Measurements from ENCODE around the gene CERS3.

CERS3 gene

DNA sequence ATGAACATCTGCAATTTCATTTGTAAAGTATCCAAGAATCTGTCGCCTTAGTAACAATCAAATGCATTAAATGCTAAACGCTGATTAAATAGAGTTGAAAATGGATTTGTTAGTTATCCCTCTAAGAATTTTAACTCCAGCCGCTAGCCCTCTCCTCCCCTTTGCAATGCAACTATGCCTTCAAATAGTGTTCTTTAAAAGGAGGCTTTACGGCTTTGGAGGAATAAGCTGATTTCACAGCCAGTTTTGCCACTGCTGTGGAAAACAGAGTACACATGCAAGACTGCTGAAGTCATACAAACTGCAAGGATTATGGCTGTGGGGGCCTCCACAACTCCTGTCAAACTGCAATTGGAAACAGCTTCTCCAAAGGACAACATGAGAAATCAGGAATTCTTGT, 89.2 kb downstream of the CERS3 start:
- Histone ChIP-seq H3K4me3 (no peak overlapping the region), H3K9me3 (ENCODE audit: low read depth, low read length) (no peaks in the 10 kb centered on the region), H3K9ac (ENCODE audit: insufficient read length) (no peak overlapping the region), H3K27ac (no peak overlapping the region), H3K36me3 (ENCODE audit: insufficient read depth, low read length) (no peaks in the 10 kb centered on the region)
- TF ChIP-seq FOXP2 (optimal IDR thresholded peaks at IDR 0.05; ENCODE audit: control extremely low read depth, extremely low read length, insufficient read depth) (no peak), POLR2AphosphoS5 (IDR thresholded peaks at IDR 0.05; ENCODE audit: borderline replicate concordance, low read depth, low read length) (no peak), EZH2 (IDR thresholded peaks at IDR 0.05) (no peak)
- DNase-seq (ENCODE audit: low read depth, low spot score), result no peak

DNA sequence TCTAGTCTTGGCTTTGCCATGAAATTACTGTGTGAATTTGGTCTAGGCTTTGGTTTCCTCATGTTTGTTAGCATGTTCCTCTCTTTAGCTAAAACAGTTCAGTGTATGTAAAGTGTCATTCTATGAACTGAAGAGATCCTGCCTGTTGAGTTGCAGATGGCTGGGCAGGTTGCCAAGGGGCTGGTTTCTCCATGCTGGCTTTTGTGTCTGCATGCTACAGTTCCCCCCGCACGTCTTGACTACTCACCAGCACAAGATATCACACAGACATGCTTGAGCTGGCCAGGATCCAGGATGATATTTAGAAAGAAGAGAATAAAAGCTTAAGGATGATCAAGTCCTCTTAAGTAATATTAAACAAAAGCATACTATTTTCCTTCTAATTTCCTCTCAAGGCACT, 90.2 kb downstream of the CERS3 start:
- peak; percentile 48 for DNase-seq (ENCODE audit: low read depth, low spot score)
- TF ChIP-seq POLR2AphosphoS5 (IDR thresholded peaks at IDR 0.05; ENCODE audit: borderline replicate concordance, low read depth, low read length) (no peak), EZH2 (IDR thresholded peaks at IDR 0.05) (no peak), FOXP2 (optimal IDR thresholded peaks at IDR 0.05; ENCODE audit: control extremely low read depth, extremely low read length, insufficient read depth) (no peak)
- no peaks in the 10 kb centered on the region for H3K9me3 ChIP-seq (ENCODE audit: low read depth, low read length)
- no peaks in the 10 kb centered on the region for H3K36me3 ChIP-seq (ENCODE audit: insufficient read depth, low read length)
- H3K4me3 ChIP-seq, result no peak overlapping the region
- no peak overlapping the region for H3K27ac ChIP-seq
- no peak overlapping the region for H3K9ac ChIP-seq (ENCODE audit: insufficient read length)

DNA sequence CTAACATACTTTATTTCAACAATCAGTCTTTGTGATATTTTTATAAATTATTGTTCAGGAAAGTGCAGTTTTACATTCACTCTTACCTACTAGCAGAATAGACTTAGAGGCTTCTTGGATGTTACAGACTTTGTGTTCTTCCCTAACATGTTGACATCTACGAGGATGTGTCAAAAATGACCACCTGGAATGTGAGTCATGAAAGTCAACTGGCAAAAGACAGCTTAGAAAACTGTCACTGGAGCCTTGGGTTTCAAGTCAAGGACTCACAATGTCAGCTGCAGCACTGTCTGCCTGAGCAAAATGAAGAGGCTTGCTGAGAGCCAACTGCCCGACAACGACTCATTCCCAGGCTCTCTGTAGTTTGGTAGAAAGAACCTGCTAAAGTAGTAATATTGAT, 91.5 kb downstream of the CERS3 start:
- no peak for TF ChIP-seq FOXP2 (optimal IDR thresholded peaks at IDR 0.05; ENCODE audit: control extremely low read depth, extremely low read length, insufficient read depth)
- no peak for TF ChIP-seq POLR2AphosphoS5 (IDR thresholded peaks at IDR 0.05; ENCODE audit: borderline replicate concordance, low read depth, low read length)
- TF ChIP-seq EZH2 (IDR thresholded peaks at IDR 0.05), result no peak
- no peaks in the 10 kb centered on the region for H3K9me3 ChIP-seq (ENCODE audit: low read depth, low read length)
- no peak overlapping the region for H3K9ac ChIP-seq (ENCODE audit: insufficient read length)
- no peak overlapping the region for H3K27ac ChIP-seq
- H3K4me3 ChIP-seq, result no peak overlapping the region
- no peak for DNase-seq (ENCODE audit: low read depth, low spot score)
- no peaks in the 10 kb centered on the region for H3K36me3 ChIP-seq (ENCODE audit: insufficient read depth, low read length)

DNA sequence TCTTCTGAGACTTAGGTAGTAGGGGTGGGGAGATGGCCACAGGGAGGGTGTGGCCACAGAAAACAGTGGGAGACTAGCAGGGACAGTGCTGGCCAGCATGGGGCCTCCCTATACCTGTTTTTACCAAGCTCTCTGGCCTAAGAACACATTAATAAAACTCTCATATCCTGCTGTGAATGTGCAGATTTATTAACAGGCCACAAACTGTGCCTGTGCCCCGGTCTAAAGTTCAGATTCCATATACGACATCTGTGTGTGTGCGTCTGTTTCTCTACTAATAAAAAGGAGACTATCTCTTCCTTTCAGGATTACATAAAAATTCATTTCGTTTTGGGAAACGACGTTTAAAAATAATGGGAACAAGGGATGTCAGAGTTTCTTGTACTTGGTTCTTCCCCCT, 94.2 kb downstream of the CERS3 start:
- no peak overlapping the region for H3K27ac ChIP-seq
- TF ChIP-seq FOXP2 (optimal IDR thresholded peaks at IDR 0.05; ENCODE audit: control extremely low read depth, extremely low read length, insufficient read depth) (no peak), POLR2AphosphoS5 (IDR thresholded peaks at IDR 0.05; ENCODE audit: borderline replicate concordance, low read depth, low read length) (no peak), EZH2 (IDR thresholded peaks at IDR 0.05) (no peak)
- no peak overlapping the region for H3K9ac ChIP-seq (ENCODE audit: insufficient read length)
- no peak for DNase-seq (ENCODE audit: low read depth, low spot score)
- H3K4me3 ChIP-seq, result no peak overlapping the region
- H3K9me3 ChIP-seq (ENCODE audit: low read depth, low read length), result no peaks in the 10 kb centered on the region
- H3K36me3 ChIP-seq (ENCODE audit: insufficient read depth, low read length), result no peaks in the 10 kb centered on the region

DNA sequence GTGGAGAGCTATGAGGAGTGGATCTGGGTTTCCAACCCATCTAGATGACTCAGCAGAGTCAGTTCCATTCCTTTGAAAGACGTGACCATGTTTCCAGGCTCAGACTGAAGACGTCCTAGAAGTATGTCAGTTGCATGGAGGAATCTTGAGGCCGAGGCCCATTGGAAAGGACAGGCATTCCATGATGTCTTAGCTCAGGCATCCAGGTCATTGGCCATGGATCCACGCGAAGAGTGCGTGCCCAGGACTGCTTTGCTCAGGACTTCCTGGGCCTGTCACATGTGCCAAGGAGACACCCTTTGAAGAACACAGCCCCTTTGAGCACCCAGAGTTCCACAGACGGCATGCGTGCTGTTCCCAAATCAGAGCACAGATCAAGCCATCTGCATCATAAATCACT, 94.7 kb downstream of the CERS3 start:
- Histone ChIP-seq H3K36me3 (ENCODE audit: insufficient read depth, low read length) (no peaks in the 10 kb centered on the region), H3K27ac (no peak overlapping the region), H3K4me3 (no peak overlapping the region), H3K9ac (ENCODE audit: insufficient read length) (no peak overlapping the region), H3K9me3 (ENCODE audit: low read depth, low read length) (no peaks in the 10 kb centered on the region)
- no peak for DNase-seq (ENCODE audit: low read depth, low spot score)
- no peak for TF ChIP-seq EZH2 (IDR thresholded peaks at IDR 0.05)
- no peak for TF ChIP-seq FOXP2 (optimal IDR thresholded peaks at IDR 0.05; ENCODE audit: control extremely low read depth, extremely low read length, insufficient read depth)
- no peak for TF ChIP-seq POLR2AphosphoS5 (IDR thresholded peaks at IDR 0.05; ENCODE audit: borderline replicate concordance, low read depth, low read length)

DNA sequence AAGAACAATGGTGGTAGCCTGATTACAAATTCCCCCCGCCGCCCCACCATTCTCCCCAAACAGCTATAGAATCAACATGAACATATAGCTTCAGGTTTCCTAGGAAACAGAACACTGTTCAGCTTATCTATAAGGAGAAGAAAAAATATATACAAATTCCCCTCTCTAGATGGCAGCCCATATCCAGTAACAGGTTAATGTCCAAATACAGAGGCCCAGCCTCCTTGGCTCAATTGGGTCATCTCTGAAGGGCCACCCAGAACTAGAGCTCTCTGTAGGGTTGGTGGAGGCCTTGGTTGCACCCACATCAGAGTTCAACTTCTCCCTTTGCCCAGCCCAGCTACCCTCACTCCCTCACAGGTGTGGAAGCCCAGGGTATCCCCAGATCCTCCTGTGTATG, 95.4 kb downstream of the CERS3 start:
- Histone ChIP-seq H3K4me3 (no peak overlapping the region), H3K27ac (no peak overlapping the region), H3K9ac (ENCODE audit: insufficient read length) (no peak overlapping the region), H3K9me3 (ENCODE audit: low read depth, low read length) (no peaks in the 10 kb centered on the region), H3K36me3 (ENCODE audit: insufficient read depth, low read length) (no peaks in the 10 kb centered on the region)
- TF ChIP-seq EZH2 (IDR thresholded peaks at IDR 0.05) (no peak), FOXP2 (optimal IDR thresholded peaks at IDR 0.05; ENCODE audit: control extremely low read depth, extremely low read length, insufficient read depth) (no peak), POLR2AphosphoS5 (IDR thresholded peaks at IDR 0.05; ENCODE audit: borderline replicate concordance, low read depth, low read length) (no peak)
- no peak for DNase-seq (ENCODE audit: low read depth, low spot score)

DNA sequence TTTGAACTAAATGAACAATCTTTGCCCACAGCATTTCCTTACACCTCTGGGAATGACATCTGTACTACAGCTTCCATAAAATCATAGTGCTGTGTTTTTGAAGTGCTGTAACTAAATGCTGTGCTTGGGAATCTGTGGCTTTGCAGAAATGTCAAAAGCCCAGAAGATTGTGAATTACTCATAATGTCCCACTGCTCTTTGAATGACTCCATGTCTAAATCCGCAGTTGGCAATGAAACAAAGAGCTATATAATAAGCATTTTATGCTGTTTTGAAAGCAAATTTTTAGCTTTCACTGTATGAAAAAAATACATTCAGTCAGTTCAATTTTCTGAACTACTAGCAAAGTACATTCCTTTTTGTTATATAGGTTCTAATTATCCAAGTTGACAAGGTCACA, 98.3 kb downstream of the CERS3 start:
- Histone ChIP-seq H3K4me3 (no peak overlapping the region), H3K9ac (ENCODE audit: insufficient read length) (no peak overlapping the region), H3K36me3 (ENCODE audit: insufficient read depth, low read length) (no peaks in the 10 kb centered on the region), H3K27ac (no peak overlapping the region), H3K9me3 (ENCODE audit: low read depth, low read length) (no peaks in the 10 kb centered on the region)
- no peak for DNase-seq (ENCODE audit: low read depth, low spot score)
- TF ChIP-seq FOXP2 (optimal IDR thresholded peaks at IDR 0.05; ENCODE audit: control extremely low read depth, extremely low read length, insufficient read depth), result no peak
- TF ChIP-seq EZH2 (IDR thresholded peaks at IDR 0.05), result no peak
- TF ChIP-seq POLR2AphosphoS5 (IDR thresholded peaks at IDR 0.05; ENCODE audit: borderline replicate concordance, low read depth, low read length), result no peak

DNA sequence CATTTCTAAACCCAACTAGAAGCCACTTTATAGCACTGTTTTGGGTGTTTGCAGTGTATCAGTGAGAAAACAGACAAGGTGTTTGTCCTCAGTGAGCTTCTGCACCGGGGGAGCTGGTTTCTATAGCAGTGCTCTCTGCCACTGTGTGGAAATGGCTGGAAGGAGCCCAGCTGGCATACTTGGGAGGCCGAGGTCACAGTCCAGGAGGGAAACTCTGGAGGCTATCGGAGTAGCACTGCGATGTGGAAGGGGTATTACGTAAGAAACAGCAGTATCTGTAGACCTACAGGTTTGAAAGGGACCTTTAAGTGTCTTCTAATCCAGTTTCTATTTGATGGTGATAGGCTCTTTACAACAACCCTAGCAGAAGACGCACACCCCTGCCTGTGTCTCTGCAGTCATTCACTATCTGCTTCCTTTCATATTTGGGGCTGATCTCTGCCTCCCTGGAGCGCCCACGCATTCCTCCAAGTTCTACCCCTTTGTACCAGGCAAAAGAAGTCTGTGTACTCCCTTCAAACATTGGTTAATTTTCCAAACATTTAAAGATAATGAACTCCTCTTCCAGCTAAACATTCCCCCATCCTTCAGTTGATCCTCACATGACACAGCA, 99.5 kb downstream of the CERS3 start:
- TF ChIP-seq EZH2 (IDR thresholded peaks at IDR 0.05) (no peak), POLR2AphosphoS5 (IDR thresholded peaks at IDR 0.05; ENCODE audit: borderline replicate concordance, low read depth, low read length) (no peak), FOXP2 (optimal IDR thresholded peaks at IDR 0.05; ENCODE audit: control extremely low read depth, extremely low read length, insufficient read depth) (no peak)
- no peak overlapping the region for H3K4me3 ChIP-seq
- H3K9ac ChIP-seq (ENCODE audit: insufficient read length), result no peak overlapping the region
- no peaks in the 10 kb centered on the region for H3K9me3 ChIP-seq (ENCODE audit: low read depth, low read length)
- no peaks in the 10 kb centered on the region for H3K36me3 ChIP-seq (ENCODE audit: insufficient read depth, low read length)
- DNase-seq (ENCODE audit: low read depth, low spot score), result no peak
- H3K27ac ChIP-seq, result no peak overlapping the region

DNA sequence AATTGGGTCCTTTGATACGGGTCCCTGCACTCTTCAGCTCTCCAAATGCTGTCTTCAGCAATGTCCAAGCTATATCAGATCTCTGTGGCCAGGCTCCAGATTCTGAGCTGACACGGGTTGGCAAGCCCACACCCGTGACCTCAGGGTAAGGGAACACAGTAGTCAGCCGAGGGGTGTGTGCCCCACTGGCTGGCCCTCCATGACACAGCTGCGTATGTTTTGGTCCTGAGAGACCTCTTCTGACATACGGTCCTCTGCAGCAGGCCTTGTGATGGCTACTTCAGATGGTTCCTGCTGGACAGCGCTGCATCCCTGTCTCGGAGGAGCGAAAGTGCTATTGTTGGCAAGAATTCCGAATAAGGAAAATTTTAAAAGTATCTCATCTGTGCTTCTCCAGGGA, 101.8 kb downstream of the CERS3 start:
- TF ChIP-seq FOXP2 (optimal IDR thresholded peaks at IDR 0.05; ENCODE audit: control extremely low read depth, extremely low read length, insufficient read depth), result no peak
- TF ChIP-seq EZH2 (IDR thresholded peaks at IDR 0.05), result no peak
- no peak for TF ChIP-seq POLR2AphosphoS5 (IDR thresholded peaks at IDR 0.05; ENCODE audit: borderline replicate concordance, low read depth, low read length)
- no peak for DNase-seq (ENCODE audit: low read depth, low spot score)
- Histone ChIP-seq H3K9me3 (ENCODE audit: low read depth, low read length) (no peaks in the 10 kb centered on the region), H3K4me3 (no peak overlapping the region), H3K27ac (no peak overlapping the region), H3K9ac (ENCODE audit: insufficient read length) (no peak overlapping the region), H3K36me3 (ENCODE audit: insufficient read depth, low read length) (no peaks in the 10 kb centered on the region)
